Coronary artery (tissue), 2 donors: ENCODE measurements around the gene SPOP.
A peak's percentile ranks its signal among the peaks of the same experiment; 100 is the strongest.

Experiments used
- DNase-seq: peaks from one replicate; pipeline ENCODE4 v3.0.0-alpha.2; 2017; ENCODE audit warnings: low spot score
- H3K27ac ChIP-seq, 2 donors: fragments of 200-600 bp; sonication (generic); one replicate each; pipeline ENCODE4 v1.5.1; 2016 to 2019
- H3K4me3 ChIP-seq: fragments of 200-600 bp; sonication (generic); 2 replicates; pipeline ENCODE4 v1.5.1; 2016; ENCODE audit warnings: mild to moderate bottlenecking, moderate library complexity
- TF ChIP-seq, protein P1 (sequence below): fragments of 200-600 bp; sonication (generic); IDR thresholded peaks from one replicate; pipeline ENCODE4 v1.5.1; 2019; ENCODE audit warnings: antibody characterized with exemption

SPOP gene

DNA sequence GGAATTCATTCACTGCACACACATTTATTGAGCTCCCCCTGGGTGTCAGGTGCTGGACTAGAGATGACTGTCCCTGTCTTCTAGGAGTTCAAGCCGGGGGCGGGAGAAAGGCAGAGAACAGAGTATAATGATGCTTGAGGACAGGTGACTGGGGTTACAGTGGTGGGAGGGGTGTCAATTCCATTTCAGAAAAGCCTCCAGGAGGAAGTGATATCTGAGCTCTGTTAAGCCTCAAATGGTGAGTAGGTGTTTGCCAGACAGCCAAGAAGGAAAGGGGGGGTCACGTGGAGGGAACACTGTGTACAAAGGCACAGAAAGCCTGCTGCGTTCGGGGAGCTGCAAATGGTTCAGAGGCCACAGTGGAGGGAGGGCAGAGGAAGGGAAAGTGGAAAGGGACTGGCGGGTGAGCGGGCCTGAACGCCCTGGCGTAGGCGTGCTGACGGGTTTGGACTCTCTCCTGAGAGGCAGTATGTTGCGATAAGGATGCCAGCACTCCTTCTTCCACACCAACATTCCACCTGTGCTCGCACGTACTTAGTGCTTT lies 111.9 kb downstream of the SPOP start:
- TF ChIP-seq, protein P1, sequence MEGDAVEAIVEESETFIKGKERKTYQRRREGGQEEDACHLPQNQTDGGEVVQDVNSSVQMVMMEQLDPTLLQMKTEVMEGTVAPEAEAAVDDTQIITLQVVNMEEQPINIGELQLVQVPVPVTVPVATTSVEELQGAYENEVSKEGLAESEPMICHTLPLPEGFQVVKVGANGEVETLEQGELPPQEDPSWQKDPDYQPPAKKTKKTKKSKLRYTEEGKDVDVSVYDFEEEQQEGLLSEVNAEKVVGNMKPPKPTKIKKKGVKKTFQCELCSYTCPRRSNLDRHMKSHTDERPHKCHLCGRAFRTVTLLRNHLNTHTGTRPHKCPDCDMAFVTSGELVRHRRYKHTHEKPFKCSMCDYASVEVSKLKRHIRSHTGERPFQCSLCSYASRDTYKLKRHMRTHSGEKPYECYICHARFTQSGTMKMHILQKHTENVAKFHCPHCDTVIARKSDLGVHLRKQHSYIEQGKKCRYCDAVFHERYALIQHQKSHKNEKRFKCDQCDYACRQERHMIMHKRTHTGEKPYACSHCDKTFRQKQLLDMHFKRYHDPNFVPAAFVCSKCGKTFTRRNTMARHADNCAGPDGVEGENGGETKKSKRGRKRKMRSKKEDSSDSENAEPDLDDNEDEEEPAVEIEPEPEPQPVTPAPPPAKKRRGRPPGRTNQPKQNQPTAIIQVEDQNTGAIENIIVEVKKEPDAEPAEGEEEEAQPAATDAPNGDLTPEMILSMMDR: no peak
- Histone ChIP-seq H3K27ac (peak overlapping the region; percentile 73 to 82), H3K4me3 (no peak overlapping the region)
- peak; percentile 92 for DNase-seq

DNA sequence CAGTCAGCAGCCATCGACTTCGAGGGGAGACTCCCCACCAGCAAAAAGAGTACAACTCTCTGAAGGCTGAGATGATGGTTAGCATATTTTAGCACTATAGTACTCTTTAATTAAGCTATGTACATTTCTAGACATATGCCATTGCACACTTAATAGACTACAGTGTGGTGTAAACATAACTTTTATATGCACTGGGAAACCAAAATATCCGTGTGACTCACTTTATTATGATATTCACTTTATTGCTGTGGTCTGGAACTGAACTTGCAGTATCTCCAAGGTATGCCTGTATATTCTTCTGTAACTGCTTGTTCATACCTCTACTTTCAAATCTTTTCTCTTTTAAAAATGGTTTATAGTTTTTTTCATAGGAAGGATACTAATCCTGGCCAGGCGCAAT lies 113.3 kb downstream of the SPOP start:
- TF ChIP-seq, protein P1: no peak
- Histone ChIP-seq H3K27ac (no peak overlapping the region), H3K4me3 (no peak overlapping the region)

DNA sequence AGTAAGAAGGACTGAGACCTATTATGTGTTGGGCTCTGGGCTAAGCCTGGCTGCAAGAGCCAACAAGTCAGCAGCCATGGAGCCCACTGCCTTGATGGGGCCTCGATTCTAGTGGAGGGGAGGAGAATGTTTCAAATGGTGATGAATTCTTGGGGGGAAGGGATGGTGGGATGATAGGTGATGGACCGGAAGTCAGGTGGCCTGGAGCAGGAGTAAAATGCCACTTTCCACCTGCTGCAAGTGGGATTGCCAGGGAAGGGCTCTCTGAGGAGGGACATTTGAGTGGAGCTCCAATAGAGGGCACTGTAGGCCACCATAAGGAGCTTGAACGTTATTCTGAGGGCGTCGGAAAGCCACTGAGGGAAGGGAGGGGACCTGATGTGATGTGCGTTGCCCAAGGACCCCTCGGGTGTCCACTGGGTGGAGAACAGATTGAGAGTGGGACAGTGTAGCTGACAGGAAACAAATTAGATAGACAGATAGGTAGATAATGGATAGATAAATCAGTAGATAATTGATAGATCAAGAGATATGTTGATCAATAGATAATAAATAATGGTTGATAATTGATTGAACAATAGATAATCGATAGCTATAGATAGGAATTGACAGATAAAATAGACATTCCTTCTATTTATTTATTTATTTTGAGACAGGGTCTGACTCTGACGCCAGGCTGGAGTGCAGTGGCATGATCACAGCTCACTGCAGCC lies 120.4 kb downstream of the SPOP start:
- no peak for DNase-seq
- Histone ChIP-seq H3K4me3 (no peak overlapping the region), H3K27ac (no peak overlapping the region)
- TF ChIP-seq, protein P1: no peak

More for the DNA sequence above, 113.3 kb downstream of the SPOP start:
- no peak for DNase-seq

DNA sequence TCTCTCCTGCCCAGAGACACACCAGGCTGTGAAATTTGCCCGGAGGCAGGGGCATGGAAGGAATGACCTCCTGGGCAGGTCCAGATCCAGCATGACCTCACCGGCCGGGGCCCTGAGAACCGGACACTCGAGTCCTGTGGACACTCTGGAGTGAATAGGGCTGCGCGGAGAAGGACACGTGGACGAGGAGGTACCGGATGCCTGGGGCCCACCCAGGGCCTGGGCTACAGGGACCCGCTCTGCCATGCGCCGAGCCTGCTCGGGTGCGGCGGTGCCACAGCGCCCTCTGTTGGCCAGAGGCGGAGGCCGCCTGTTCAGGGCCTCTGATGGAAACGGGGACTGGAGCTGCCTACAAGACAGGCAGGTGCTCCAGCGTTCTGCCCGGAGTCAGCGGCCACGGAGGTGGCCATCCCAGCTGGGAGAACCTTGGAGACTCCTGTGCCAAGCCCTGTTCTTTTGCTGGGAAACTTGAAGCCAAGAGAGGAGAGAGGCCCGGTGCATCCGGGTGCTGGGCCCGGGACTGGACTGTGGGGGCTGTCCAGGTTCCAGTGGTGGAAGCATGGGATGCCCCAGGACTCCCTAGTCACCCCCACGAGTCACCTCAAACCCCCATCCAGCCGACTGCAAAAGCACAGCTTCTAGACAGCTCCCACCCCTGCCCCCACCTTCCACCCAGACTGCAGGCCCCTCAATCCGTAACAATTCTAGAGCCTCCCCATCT lies 121.5 kb downstream of the SPOP start:
- Histone ChIP-seq H3K27ac (no peak overlapping the region), H3K4me3 (peak overlapping the region; percentile 44)
- peak; percentile 78 for DNase-seq
- TF ChIP-seq, protein P1: peak; percentile 99

DNA sequence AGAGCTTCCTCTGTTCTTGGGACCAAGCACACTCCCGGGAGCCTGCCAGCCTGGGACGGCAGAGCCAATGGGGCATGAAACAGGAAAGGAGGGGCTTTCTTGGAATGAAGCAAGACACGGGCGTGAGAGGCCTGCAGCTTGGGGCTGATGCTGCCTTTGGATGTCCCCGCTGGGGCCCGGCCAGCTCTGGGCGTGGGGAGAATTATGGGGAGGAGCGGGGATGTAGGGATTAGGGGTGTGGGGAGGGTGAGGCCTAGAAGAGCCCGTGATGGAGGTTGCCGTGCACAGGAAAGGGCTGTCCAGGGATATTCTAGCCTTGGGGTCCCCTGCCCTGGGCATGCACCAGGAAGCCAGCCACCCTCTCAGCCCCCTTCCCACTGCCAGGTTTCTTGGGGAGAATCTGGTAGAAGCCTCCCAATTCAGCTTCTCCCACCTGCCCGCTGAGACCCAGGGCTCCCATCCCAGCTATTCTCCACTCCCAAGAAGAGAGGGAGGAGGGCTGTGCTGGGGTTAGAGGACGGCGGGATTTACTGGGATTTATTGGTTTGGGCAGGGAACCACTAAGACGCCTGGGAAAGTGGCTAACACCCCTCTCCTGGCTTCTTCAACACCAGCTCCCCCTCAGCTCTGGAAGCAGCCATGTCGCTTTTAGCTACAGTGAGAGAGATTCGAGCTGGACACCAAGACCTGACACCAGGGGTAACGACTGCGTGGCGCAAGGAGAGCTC lies 122.2 kb downstream of the SPOP start:
- no peak for DNase-seq
- TF ChIP-seq, protein P1: no peak
- Histone ChIP-seq H3K4me3 (peak overlapping the region; percentile 44), H3K27ac (no peak overlapping the region)

DNA sequence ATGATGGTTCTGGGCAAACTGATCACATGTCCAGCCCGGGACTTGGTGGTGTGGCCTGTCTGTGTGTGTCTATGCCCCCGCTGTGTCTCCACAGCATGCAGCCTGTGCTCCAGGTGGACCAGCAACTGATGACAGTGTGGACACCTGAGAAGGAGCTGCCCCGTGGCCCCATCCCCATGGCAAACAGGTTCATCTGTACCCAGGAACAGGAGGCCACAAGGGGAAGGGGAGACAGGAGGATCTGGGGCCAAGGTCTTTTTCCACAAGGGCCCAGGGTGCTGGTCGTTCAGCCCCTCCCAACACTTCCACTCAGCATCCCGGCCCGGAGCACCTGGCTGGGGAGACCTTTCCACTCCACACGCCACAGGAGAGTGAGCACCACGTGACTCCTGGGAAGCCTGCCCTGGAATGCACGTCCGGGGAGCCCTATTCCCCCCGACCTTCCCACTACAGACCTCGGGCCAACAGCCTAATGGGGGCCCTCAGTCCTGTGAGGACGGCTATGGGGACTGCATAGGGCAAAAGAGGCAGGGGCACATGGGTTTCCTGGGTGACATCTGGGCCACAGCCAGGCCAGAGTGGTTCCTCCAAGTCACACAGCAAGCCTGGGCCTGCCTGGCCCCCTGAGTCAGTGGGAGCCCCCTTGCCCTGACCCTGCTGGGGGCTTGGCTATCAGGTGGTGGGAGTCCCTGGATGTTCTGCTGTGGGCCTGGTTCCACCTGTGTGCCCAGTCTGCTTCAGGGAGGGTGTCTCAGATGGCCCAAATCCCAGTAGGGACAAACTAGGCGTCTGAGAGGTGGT lies 123.0 kb downstream of the SPOP start:
- Histone ChIP-seq H3K4me3 (no peak overlapping the region), H3K27ac (no peak overlapping the region)
- no peak for DNase-seq
- TF ChIP-seq, protein P1: no peak
